ENCODE measurements around the gene CD99L2.

The CD99L2 gene

GRCh38 chrX:150763810-150764209 lies 134.7 kb downstream of the CD99L2 start:
- DNase-seq (ENCODE audit: low read depth in 3 of 3) = no peak

GRCh38 chrX:150763303-150763797 lies 135.1 kb downstream of the CD99L2 start:
- no peak for DNase-seq (ENCODE audit: low read depth in 3 of 3)

GRCh38 chrX:150762258-150763165 lies 136.0 kb downstream of the CD99L2 start:
- no peak for DNase-seq (ENCODE audit: low read depth in 3 of 3)

- no peak for DNase-seq (ENCODE audit: low read depth in 3 of 3)
Measured at GRCh38 chrX:150761819-150762216, 136.7 kb downstream of the CD99L2 start.

GRCh38 chrX:150761176-150761818 lies 137.2 kb downstream of the CD99L2 start:
- no peak for DNase-seq (ENCODE audit: low read depth in 3 of 3)

- DNase-seq (ENCODE audit: low read depth in 3 of 3) = no peak
Measured at GRCh38 chrX:150759568-150760416, 138.7 kb downstream of the CD99L2 start.

- no peak for DNase-seq (ENCODE audit: low read depth in 3 of 3)
Measured at GRCh38 chrX:150757371-150757770, 141.1 kb downstream of the CD99L2 start.

- no peak for DNase-seq (ENCODE audit: low read depth in 3 of 3)
Measured at GRCh38 chrX:150753968-150754367, 144.5 kb downstream of the CD99L2 start.

GRCh38 chrX:150753357-150753756 lies 145.1 kb downstream of the CD99L2 start:
- DNase-seq (ENCODE audit: low read depth in 3 of 3) = no peak

- DNase-seq (ENCODE audit: low read depth in 3 of 3) = no peak
Measured at GRCh38 chrX:150752124-150752523, 146.3 kb downstream of the CD99L2 start.

- no peak for DNase-seq (ENCODE audit: low read depth in 3 of 3)
Measured at GRCh38 chrX:150736475-150736874, 162.0 kb downstream of the CD99L2 start.

- DNase-seq (ENCODE audit: low read depth in 3 of 3) = peak in 1 of 3 experiments; percentile 1
Measured at GRCh38 chrX:150731795-150732194, 166.7 kb downstream of the CD99L2 start.

GRCh38 chrX:150730719-150731118 lies 167.7 kb downstream of the CD99L2 start:
- DNase-seq (ENCODE audit: low read depth in 3 of 3) = no peak

- no peak for DNase-seq (ENCODE audit: low read depth in 3 of 3)
Measured at GRCh38 chrX:150729956-150730355, 168.5 kb downstream of the CD99L2 start.

- no peak for DNase-seq (ENCODE audit: low read depth in 3 of 3)
Measured at GRCh38 chrX:150719621-150720020, 178.8 kb downstream of the CD99L2 start.
